Middle frontal gyrus (tissue), 1 donor: Measurements from ENCODE around the gene RASAL1.

Source experiments
- DNase-seq: peaks from one replicate; pipeline ENCODE4 v3.0.0-alpha.2; 2015; ENCODE audit warnings: low spot score; ENCODE audit errors: extremely low spot score

Gene RASAL1

GRCh38 chr12:113059071-113059595 lies 76.4 kb downstream of the RASAL1 start:
- DNase-seq, result no peak

GRCh38 chr12:113058553-113058952 lies 77.0 kb downstream of the RASAL1 start:
- DNase-seq, result no peak

- no peak for DNase-seq
Observed at GRCh38 chr12:113057565-113058485, 77.7 kb downstream of the RASAL1 start.

- DNase-seq, result no peak
Observed at GRCh38 chr12:113056631-113057488, 78.7 kb downstream of the RASAL1 start, which contains the start of gene DTX1. DTX1 (plus strand) TSS chr12:113056730; CDS start chr12:113058193, 1,463 bp downstream.

GRCh38 chr12:113056381-113056630 lies 79.3 kb downstream of the RASAL1 start:
- DNase-seq, result no peak

- DNase-seq, result no peak
Observed at GRCh38 chr12:113055594-113056380, 79.8 kb downstream of the RASAL1 start.

- no peak for DNase-seq
Observed at GRCh38 chr12:113054948-113055486, 80.5 kb downstream of the RASAL1 start.

- DNase-seq, result no peak
Observed at GRCh38 chr12:113052326-113052725, 83.2 kb downstream of the RASAL1 start.

- DNase-seq, result no peak
Observed at GRCh38 chr12:113051759-113052158, 83.8 kb downstream of the RASAL1 start.

- no peak for DNase-seq
Observed at GRCh38 chr12:113050795-113051194, 84.8 kb downstream of the RASAL1 start.

- no peak for DNase-seq
Observed at GRCh38 chr12:113049976-113050742, 85.4 kb downstream of the RASAL1 start.
